Neural progenitor cell (in vitro differentiated cells): ENCODE data around the gene NEDD8.
"Not testable (repeated sequence)": the region's sequence is repeated elsewhere in the genome, so short reads cannot be mapped to it uniquely, and the experiment has no call there.

Source experiments
- EZH2 ChIP-seq: fragments of 200-600 bp; sonication (generic); IDR thresholded peaks from 2 replicates; pipeline ENCODE4 v1.6.1; 2017; ENCODE audit warnings: antibody characterized with exemption, mild to moderate bottlenecking, moderate library complexity
- TF ChIP-seq, protein P1 (sequence below): fragments of 200-600 bp; sonication (generic); IDR thresholded peaks from 2 replicates; pipeline ENCODE4 v1.5.1; 2017; ENCODE audit warnings: antibody characterized with exemption, mild to moderate bottlenecking

DNA sequence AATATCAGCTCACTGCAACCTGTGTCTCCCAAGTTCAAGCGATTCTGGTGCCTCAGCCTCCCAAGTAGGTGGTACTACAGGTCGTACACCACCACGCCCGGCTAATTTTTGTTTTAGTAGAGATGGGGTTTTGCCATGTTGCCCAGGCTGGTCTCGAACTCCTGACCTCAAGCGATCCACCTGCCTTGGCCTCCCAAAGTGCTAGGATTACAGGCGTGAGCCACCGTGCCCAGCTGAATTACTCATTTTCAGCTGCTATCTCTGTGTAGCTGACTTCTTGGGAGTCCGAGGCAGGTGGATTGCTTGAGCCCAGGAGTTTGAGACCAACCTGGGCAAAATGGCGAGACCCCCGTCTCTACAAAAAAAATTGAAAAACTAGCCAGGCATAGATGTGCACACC lies 13.2 kb upstream of the NEDD8 start:
- TF ChIP-seq, protein P1, sequence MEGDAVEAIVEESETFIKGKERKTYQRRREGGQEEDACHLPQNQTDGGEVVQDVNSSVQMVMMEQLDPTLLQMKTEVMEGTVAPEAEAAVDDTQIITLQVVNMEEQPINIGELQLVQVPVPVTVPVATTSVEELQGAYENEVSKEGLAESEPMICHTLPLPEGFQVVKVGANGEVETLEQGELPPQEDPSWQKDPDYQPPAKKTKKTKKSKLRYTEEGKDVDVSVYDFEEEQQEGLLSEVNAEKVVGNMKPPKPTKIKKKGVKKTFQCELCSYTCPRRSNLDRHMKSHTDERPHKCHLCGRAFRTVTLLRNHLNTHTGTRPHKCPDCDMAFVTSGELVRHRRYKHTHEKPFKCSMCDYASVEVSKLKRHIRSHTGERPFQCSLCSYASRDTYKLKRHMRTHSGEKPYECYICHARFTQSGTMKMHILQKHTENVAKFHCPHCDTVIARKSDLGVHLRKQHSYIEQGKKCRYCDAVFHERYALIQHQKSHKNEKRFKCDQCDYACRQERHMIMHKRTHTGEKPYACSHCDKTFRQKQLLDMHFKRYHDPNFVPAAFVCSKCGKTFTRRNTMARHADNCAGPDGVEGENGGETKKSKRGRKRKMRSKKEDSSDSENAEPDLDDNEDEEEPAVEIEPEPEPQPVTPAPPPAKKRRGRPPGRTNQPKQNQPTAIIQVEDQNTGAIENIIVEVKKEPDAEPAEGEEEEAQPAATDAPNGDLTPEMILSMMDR = not testable (repeated sequence)
- TF ChIP-seq EZH2 = not testable (repeated sequence)
